GM12865 (cell line): ENCODE measurements around the gene PTPRN2.
"Not testable (repeated sequence)": the region's sequence is repeated elsewhere in the genome, so short reads cannot be mapped to it uniquely, and the experiment has no call there.

ENCODE experiments used
- DNase-seq: peaks from one replicate; pipeline ENCODE4 v3.0.0; 2010; ENCODE audit warnings: low read depth
- H3K4me3 ChIP-seq: 2 replicates; pipeline ENCODE4 v1.5.1; 2011; ENCODE audit warnings: mild to moderate bottlenecking, low read depth, low read length, control low read depth
- CTCF ChIP-seq: IDR thresholded peaks from 2 replicates; pipeline ENCODE4 v1.5.1; 2011; ENCODE audit warnings: low read length, control low read depth, low read depth, inconsistent platforms; ENCODE audit not compliant: insufficient read depth; ENCODE audit errors: missing control alignments

Gene PTPRN2

GRCh38 chr7:158384746-158385145 is 202.9 kb downstream of the PTPRN2 start:
- TF ChIP-seq CTCF = no peak
- no peak for DNase-seq
- no peak overlapping the region for H3K4me3 ChIP-seq

- DNase-seq = no peak
- H3K4me3 ChIP-seq = no peak overlapping the region
- TF ChIP-seq CTCF = no peak
These were observed 204.0 kb downstream of the PTPRN2 start for GRCh38 chr7:158383665-158384064.

- no peak for TF ChIP-seq CTCF
- no peak overlapping the region for H3K4me3 ChIP-seq
- no peak for DNase-seq
These were observed 205.0 kb downstream of the PTPRN2 start for GRCh38 chr7:158382363-158383254.

GRCh38 chr7:158381956-158382355 is 205.7 kb downstream of the PTPRN2 start:
- DNase-seq = no peak
- no peak overlapping the region for H3K4me3 ChIP-seq
- TF ChIP-seq CTCF = no peak

- H3K4me3 ChIP-seq = no peak overlapping the region
- DNase-seq = no peak
- no peak for TF ChIP-seq CTCF
These were observed 208.6 kb downstream of the PTPRN2 start for GRCh38 chr7:158378978-158379377.

- no peak for DNase-seq
- H3K4me3 ChIP-seq = no peak overlapping the region
- no peak for TF ChIP-seq CTCF
These were observed 209.6 kb downstream of the PTPRN2 start for GRCh38 chr7:158377800-158378623.

- not testable (repeated sequence) for DNase-seq, H3K4me3 ChIP-seq
These were observed 210.8 kb downstream of the PTPRN2 start for GRCh38 chr7:158376839-158377186.

- not testable (repeated sequence) for H3K4me3 ChIP-seq, DNase-seq
These were observed 211.3 kb downstream of the PTPRN2 start for GRCh38 chr7:158376146-158376838.
